ENCODE results near the gene PROCR.

DNA sequence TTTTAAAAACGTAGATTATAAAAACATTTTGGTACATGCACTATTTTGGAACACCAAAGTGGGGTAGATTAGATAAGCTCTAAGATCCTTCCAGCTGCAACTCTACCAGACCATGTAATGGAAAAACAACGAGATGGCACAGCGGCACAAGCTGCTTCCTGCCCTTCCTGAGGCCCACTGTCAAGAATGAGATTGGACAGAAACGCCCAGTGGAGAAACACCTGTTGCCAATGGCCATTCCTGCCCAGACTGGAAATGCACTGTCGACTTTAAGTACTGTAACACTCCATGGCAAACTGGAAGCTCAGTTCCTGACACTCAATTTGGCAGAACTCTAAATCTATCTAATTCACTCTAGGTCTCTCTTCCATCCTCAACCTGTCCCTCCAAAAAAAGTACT lies 46.1 kb upstream of the PROCR start:
- TF ChIP-seq, protein P1, sequence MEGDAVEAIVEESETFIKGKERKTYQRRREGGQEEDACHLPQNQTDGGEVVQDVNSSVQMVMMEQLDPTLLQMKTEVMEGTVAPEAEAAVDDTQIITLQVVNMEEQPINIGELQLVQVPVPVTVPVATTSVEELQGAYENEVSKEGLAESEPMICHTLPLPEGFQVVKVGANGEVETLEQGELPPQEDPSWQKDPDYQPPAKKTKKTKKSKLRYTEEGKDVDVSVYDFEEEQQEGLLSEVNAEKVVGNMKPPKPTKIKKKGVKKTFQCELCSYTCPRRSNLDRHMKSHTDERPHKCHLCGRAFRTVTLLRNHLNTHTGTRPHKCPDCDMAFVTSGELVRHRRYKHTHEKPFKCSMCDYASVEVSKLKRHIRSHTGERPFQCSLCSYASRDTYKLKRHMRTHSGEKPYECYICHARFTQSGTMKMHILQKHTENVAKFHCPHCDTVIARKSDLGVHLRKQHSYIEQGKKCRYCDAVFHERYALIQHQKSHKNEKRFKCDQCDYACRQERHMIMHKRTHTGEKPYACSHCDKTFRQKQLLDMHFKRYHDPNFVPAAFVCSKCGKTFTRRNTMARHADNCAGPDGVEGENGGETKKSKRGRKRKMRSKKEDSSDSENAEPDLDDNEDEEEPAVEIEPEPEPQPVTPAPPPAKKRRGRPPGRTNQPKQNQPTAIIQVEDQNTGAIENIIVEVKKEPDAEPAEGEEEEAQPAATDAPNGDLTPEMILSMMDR (conservative IDR thresholded peaks at IDR 0.05; ENCODE audit: low read depth, low read length), result no peak
- TF ChIP-seq EZH2phosphoT487 (IDR thresholded peaks at IDR 0.05; ENCODE audit: borderline replicate concordance, low read length) (no peak), EZH2 (IDR thresholded peaks at IDR 0.05; ENCODE audit: low read length, unreplicated experiment) (no peak)
